ENCODE data around the gene PLXNA4.

The PLXNA4 gene

DNA sequence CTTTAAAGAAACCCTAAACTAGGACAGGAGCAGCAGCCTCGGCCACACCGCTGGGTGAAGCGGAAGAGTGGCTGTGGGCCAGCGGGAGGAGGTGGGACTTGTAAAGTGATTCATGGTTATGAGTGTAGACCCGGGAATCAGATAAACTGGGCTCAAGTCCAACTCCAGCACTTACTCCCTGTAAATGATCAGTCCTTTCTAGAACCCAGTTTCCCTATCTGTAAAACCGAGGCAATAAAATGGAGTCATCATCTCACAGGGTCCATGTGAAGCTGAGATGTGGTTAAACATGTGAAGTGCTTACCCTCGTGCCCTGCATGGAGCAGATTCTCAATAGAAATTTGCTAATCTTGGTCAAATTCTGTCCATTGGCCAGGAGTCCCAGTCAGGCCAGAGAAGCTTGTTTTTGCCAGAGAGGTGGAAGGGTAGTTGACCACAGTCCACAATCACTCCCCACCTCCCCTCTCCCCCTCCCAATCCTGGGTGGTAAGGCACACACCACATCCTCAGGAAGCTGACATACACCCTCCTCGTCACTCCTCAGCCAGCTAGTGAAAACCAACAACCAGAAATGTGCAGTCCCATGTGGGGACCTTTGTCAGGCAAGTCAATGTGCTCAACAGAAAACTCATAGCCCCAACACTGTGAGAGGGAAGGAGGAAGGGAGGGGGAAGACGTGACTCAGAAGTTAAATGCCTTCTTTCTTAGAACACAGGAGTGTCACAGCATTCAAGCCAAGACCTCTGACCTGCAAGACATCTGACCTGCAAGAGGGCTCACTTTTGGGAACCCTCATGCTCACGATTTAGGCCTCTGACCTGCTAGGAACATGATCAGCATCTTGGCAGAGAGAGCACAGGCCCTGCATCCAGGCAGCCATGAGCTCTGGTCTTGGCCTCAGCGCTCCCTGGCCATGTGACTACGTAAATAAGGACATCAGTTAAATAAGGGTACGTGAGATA is 145.1 kb downstream of the PLXNA4 start:
- DNase-seq, result peak; percentile 87

DNA sequence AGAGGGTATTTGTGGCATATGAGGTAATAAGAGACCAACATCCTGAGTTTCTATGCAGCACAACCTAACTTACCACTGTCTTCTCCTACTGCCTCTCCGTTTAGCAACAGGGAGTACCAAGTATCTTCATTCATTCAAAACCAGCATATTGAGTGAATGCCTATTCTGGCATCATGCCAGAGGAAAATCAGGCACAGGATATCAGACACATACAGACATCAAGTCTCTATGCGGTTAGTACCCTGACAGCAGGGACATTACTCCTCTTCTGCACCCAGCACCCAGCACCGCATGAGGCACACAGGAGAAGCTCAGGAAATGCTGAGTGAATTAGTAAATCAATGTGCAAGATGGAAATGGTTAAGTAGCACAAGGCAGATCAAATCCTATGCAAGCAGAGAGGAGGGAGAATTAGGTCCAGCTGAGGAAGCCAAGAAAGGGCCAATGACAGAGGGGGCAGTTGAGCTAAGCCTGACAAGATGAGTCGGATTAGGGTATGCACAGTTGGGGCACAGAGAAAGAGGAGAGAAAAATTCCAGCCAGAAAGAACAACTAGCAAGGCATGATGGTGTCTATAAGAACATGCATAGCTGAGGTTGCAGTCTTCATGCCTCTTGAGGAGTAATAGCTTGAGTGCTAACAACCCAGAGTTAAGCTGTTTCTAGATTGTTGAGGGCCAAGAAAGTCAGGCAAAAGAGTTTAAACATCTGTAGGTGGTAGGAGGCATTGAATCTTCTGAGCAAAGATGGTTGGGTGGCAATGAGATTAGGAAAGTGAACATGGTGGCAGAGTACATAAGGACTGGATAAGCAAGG is 146.0 kb downstream of the PLXNA4 start:
- DNase-seq, result no peak

DNA sequence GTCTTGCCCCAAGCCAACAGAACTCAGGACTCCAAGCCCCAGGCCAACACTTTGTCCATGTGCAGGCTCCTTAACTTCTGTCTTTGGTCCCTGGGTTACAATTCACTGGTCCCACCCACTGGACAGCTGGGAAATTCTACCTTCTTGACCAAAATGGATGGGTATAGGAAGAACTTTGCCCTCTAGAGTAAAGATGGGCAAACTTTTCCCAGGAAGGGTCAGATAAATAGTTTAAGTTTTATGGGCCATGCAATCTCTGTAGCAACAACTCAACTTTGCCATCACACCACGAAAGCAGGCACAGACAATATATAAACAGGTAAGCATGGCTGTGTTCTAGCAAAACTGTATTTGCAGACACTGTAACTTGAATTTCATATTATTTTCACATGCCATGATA is 147.1 kb downstream of the PLXNA4 start:
- no peak for DNase-seq

DNA sequence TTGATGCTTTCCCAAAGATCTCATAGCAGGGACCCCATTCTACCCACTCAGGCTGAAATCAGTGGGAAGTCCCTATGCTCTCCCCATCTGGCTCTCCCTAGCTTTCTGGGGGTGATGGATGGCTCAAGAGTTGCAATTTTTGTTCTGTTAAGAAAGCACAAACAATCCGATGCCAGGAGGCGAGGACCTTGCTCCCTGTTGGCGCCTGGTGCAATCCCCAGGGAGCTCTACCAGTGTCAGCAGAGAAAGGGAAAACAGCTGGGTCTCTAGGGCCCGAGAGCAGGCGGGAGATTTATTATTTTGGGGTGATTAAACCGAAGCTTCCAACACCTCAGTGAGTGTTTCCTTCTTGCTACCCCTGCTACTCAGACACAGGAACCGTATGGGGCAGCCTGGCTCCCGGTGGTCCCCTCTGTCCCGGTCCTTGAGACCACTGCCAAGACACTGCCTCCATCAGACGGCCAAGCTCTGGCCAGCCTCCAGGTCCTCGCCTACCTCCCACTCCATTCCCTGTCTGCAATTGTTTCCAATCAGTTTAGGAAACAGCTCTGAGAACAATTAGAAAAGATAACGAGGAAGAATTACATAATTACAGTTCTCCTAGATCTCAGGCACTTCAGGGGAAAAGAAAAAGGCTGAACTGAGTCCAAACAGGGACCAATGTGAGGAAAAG is 147.9 kb downstream of the PLXNA4 start:
- DNase-seq, result no peak

DNA sequence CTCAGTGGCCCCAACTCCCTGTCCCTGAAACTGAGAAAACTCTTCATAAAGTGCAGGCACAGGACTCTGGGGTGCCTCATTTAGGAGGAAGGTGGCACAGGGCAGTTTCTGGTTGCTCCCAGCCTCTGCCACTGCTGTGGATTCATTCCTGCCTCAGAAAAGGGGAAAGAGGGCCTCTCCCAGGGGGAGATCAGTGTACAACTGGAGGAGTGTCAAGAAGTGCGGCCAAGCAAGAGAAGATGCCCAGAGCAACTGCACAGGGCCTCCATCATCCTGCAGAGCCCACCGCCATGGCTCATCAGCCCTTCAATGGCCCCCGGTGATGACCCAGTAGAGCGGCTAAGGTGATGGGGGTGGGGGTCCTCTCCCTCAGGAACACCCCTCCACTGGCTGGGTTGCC is 150.3 kb downstream of the PLXNA4 start:
- DNase-seq, result no peak

DNA sequence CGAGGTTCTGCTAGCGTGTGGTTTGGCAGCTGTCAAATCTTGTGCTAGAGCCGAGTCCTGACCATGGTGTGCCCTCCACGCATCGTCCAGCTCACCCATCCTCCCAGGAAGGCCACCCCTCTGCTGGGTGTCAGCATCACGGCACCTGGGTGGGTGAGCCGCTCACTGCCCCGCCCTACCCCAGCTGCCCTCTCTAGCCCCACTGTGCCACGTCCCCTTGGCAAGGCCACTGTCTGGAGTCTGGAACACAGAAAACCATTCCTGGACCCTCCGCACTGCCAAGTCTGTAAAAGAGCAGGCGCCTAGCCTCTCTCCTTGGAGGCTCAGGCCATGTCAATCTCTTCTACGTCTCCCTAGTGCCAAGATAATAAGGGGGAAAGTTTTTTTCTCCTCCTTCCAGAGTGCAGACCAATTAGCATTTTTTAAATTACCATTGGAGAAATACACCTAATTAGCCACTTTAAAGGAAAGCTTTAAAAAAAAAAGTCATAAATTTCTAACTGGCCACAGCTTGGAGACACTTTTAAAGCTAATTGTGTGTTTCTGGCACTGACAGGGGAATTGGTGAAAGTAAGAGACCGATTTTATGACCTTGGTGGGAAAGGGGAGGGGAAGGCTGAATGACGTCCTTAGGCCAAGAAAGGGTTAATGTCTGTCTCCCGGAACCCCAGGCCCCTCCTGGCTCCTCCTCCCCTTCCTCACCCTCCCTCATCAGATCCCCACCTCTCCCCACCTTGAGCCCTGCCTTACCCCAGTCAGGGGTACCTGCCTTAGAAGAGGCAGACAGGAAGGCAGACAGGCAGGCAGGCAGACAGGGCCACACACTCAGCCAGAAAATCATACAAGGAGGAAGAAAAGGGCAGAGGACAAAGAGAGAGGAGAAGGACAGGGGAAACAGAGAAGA is 151.2 kb downstream of the PLXNA4 start:
- DNase-seq, result no peak

DNA sequence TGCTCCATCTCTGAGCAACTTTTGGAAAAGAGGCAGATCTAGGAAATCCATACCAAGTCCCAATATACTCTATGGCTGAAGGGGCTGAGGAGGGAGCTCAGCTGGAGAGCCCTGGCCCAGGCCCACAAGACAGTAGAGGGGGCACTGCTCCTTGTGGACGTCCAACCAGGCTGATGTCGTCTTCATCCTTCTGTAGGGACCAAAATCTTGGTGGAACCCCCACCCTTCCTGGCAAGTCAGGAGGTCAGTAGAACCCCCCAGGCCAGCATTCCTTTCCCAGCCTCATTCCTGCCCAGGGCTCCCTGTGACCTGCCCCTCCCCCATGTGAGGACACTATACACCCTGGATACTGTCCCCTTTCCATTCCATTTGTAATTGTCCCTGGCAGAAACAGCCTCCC is 152.0 kb downstream of the PLXNA4 start:
- no peak for DNase-seq

DNA sequence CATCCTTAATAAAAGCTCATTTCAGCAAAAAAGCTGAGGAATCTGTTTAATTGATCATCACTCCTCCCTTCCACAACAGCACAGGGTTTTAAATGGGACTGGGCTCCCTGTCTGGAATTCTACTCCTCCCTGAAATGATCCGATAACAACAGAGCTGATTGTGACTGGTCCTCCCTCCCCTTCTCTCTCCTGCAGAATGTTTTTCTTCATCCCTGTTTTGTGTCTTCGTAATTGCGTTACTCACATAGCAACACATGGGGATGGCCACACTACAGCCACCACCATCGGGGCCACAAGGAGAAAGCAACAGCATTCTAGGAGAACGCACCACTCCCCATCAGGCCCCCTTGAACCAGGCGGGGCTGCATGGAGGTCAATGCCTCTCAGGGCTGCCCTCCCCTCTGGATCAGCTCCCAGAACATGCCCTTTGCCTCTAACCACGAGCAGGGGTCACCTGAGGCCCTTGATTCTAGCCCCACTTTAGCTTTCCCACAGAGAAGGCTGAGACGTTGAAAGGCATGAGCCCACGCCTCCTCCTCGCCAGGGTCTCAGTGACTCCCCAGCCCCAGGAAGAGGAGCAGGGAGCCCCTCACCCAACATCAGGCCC is 152.6 kb downstream of the PLXNA4 start:
- DNase-seq, result no peak

DNA sequence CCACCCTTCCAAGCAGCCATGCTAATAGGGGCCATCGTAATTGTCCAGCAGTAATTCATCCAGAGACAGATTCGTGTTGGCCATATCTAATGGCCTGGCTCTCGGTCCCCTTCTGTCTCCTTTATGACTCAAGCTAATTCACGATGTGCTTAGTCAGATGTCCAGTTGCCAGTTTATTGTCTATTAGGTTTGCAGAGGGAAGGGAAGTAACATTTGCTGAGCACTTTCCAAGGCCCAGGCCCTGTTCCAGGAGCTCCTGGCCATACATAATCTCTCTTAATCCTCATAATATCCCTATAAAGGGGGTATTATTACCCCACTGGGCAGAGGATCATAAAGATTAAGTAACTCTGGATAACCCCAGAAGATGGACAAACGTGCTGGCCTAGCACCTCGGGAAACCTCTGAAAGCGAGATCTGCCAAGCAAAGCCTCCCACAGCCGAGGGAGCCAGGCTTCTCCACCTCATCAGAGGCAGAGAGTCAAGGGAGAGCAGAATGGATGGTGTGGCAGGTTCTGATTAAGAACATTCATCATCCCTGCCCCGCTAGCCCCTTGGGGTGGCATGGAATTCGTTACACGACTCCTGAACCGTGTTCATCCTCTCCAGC is 153.7 kb downstream of the PLXNA4 start:
- no peak for DNase-seq

DNA sequence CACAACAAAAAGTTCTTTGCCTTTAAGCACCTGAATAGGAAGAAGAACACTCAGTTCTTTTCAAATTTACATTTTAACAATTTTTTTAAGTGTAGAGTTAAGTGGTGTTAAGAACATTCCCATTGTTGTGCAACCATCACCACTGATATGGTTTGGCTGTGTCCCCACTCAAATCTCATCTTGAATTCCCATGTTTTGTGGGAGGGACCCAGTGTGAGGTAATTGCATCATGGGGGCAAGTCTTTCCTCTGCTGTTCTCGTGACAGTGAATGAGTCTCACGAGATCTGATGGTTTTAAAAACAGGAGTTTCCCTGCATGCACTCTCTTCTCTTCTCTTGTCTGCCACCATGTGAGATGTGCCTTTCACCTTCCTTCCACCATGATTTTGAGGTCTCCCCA is 155.7 kb downstream of the PLXNA4 start:
- DNase-seq, result no peak

DNA sequence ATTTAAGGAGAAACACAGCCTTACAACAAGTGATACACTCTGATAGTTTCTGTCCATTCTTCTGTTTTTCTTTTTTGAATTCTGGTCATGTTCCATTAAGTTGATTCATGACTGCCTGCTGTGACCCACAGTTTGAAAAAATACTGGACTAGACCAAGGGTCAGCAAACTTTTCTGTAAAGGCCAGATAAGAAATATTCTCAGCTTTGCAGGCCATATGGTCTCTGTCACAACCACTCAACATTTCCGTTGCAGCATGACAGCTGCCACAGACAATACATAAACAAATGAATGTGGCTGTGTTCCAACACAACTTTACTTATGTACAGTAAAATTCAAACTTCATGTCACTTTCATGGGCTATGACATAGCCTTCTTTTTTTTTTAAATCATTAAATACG is 156.7 kb downstream of the PLXNA4 start:
- peak; percentile 73 for DNase-seq

DNA sequence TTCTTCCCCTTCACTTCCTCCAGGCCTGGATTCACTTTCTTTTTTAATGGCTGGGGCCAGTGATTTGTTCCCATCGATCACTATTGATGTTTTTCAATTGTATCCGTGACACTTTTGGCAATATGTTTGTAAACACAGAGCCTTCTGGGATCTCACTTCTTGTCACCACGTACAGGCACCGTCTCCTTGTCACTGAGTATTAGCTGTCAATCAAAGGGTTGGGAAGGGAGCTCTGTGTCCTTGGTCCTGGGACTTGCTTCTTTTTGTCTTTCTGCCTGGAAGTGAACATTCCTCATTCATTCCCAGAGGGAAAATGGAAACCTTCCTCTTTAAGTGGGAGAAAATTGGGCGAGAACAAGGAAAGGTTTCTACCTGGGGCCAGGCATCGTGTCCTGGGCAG is 157.4 kb downstream of the PLXNA4 start:
- no peak for DNase-seq

DNA sequence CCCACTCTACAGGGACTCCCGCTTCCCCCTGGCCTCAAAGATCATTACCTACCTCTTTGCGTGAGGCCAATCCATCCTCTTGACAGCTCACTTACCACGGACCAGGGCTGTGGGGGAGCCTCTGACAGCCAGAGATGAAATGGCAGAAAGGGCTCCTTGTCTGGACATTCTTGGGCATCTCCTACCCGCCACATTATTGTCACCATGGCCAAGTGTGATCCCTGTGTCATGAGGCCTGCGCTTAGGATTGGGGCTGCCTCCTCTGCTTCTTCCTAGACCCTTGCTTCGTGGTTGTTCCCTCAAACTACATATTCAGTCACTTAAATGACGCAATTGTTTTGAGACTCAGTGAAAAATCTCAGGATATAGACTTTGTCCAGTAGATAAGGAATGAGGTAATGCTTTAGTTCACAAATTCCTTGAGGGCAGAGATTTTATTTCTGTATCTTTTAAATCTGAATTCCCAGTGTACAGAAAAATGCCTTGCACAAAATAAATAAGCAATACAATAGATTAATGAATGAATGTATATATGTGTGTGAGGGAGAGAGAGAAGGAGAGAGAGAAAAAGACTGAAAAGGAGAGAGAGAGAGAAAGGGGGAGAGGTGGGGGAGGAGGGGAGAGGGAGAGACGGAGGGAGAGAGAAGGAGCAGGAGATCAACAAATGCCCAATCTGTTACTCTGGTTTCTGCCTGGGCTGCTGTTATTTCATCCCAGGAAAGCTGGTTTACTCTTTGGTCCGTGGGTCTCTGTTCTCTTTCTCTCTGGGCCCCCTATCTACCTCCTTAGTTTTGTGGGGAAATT is 159.0 kb downstream of the PLXNA4 start:
- no peak for DNase-seq

DNA sequence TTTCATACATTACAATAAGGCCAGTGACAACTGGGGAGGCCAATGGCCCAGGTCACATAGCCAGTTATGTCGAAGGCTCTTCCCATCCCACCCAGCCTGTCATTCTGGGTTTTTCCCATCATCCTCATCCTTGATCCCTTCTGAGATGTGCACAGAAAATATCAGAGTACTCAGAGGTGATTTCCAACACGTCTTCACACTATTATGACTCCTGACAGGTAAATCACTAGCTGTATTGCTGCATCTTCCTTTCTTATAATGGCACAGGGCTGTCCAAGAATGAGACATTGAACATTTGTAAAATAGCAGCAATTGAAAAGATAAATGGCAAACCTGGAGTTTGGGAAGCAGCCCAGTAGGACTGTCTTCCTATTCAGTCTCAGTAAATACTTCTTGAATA is 159.9 kb downstream of the PLXNA4 start:
- no peak for DNase-seq

DNA sequence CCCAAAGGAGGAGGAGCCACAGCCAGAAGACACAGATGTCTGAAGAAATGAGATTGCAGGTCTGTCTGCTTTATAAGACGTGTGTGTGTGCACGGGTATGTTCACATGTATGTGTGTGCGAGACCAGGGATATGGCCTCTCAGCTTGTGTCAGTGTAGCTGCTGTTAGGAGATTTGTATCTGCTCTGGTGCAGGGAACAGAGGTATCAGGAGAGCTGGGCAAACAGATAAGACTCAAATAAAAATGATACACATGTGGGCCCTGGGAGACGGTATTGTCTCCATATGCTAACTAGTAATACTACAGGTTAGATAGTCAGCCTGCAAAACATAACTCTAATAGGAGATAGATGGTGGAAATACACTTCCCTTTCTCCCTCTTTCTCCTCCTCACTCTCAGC is 161.0 kb downstream of the PLXNA4 start:
- DNase-seq, result no peak

DNA sequence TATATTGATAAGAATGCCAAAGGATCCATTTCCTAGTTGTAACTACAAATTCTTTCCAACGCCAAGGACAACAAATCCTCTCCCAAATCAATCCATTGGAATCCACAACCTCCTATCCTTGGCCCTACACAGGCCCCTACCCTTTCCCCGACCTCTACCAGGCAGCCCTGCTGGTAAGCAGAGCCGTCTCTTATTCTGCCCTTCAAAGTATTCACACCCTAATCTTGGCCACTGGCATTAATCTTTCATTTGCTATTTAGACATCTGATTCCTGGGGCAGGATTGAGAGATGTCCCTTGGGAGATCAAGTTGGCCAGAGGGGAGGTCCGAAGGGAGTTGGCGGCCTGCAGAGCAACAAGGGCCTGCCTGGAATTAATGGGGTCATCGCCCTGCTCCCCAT is 161.4 kb downstream of the PLXNA4 start:
- no peak for DNase-seq

DNA sequence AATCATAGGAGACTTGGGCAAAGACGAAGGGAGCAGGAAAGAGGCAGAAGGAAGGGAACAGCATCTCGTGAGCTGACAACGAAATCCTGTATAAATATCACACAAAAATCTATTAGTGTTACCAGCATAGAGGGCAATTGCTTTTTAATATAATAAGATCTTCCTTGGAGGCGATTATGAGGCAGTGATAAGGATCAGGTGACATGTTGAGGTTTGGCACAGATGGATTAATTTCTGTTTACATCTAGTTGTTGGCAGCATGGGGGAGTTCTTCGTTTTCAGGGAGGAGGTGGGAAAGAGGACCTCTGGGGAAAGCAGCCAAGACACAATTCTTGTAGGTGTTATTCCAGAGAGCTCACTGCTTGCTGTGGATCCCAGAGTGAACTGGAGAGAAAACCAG is 163.8 kb downstream of the PLXNA4 start:
- DNase-seq, result no peak

DNA sequence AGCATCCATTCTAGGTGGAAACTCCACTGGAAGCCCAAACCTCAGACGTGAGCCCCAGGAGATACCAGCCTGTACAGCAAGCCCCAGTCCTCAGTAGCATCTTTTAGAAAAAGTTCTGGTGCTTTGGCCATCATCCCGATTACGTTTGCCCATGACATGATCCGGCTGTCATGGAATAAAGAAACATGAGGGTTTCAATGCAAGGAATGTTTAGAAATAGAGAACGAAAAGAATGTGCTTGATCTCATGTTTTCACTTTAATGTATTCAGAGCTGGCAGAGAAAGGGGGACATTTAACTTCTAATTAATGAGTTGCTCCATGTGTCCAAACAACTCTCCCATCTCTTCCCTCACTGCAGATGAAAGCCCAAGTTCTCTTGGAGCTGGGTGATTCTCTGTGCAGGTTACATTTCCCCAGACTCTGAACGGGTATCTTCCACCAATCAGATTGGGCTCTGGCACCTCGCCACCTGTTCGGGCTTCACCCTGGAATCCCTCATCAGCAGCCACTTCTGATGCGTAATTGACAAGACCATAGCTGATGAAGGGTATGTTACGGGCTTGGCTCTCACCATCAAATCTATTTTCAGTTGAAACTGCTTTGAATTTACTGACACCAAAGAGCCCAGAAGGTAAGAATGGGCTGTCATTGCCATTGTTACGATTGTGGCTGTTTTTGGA is 165.3 kb downstream of the PLXNA4 start:
- no peak for DNase-seq

DNA sequence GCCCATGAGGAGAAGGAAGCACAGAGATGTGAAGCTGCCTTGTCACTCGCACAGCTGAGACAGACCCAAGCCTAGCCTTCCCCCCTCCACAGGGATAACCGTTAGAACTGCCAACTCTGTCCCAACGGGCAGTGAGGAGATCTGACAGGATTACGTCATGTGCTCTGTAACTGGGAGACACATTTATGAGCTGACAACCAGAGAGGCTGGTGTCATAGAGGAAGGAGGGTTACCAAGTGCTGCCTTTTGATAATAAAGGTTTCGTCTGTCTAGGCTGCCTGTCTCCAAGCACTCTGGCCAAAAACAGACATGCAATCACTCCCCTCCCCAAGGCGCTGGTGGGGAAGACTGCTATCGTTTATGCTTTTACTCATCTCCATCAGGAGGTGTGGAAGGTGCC is 165.9 kb downstream of the PLXNA4 start:
- peak; percentile 73 for DNase-seq

DNA sequence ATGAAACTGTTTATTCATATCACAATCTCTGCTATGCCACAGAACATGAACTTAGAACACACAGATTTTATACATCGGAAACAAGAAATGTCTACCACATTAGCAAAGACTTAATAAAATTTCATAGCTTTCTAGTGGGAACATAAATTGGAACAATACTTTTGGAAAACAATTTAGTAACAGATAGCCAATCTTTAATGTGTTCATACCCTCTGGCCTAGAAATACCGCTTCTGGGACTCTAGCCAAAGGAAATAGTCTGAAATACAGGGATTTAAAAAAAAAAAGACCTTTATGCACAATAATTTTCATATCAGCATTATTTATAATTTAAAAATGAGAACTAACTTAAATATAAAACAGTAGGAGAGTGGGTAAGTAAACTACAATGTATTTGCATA is 168.5 kb downstream of the PLXNA4 start:
- DNase-seq, result no peak

Measured in OCI-M1 (cell line).